ENCODE measurements around the gene DNAJC5G. TPM values are rescaled to one million over a fixed set of nuclear protein-coding genes. Genes with fewer than 3 reads are reported as not detected.

DNAJC5G gene
- total RNA-seq, 4 donors from 2014 or later, result 0.33 to 2.1 (median 1.1) TPM; not detected in 1

DNA sequence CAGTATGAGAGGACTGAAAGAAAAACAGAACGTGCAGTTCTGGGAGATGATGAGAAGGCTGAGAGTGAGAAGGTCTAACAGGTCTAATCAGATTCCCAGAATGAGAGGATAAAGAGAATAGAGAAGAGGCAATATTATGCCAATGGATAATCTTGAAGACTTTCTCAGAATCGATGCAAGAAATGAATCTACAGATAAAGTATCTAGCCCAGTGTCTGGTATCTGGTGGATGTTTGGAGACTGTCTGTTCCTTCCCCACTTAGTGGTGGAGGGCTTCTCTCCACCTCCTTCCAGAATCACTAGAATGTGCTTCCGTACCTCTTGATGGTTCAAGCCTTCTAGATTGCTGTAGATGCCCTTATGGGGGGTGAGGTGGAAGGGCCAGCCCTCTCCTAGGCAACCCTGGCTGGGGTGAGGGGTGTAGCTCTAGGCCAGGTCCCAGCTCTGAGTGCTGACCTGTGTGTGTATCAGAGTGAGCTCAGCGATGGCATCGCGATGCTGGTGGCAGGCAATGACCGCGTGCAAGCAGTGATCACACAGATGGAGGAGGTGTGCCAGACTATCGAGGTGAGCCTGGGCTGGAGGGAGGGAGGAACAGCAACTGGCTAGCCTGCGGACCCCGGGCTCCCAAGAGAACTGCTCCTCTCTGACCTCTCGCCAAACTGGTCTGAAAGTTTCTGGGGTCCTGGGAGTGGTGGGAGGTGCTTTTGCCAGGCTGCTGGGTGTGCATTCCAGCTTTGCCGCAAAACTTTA is 29.4 kb downstream of the DNAJC5G start:
- Histone ChIP-seq H3K27me3 (peaks cover 18% of the 10 kb centered on the region), H3K36me3 (no peaks in the 10 kb centered on the region)
- 85 to 87% methylated on average over 13 of the region's 13 CpGs for WGBS, 2 donors

DNA sequence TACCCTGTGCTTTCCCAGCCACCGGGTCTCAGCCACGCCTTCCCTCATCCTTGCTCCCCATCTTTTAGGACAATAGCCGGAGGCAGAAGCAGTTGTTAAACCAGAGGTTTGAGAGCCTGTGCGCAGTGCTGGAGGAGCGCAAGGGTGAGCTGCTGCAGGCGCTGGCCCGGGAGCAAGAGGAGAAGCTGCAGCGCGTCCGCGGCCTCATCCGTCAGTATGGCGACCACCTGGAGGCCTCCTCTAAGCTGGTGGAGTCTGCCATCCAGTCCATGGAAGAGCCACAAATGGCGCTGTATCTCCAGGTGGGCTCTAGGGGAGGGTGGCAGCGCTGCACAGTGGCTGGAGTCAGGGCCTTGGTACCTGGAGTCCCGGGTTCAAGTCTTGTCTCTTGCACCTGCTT is 30.3 kb downstream of the DNAJC5G start:
- intact Hi-C loops (cut with DNase I), result loop anchor here (10.0 kb wide), 1 partner anchor 211 kb away; no protein-coding TSS in a partner anchor
- no peak overlapping the region for H3K27ac ChIP-seq
- peaks cover 18% of the 10 kb centered on the region for H3K27me3 ChIP-seq
- no peaks in the 10 kb centered on the region for H3K9me3 ChIP-seq
- H3K4me3 ChIP-seq (replicated peaks in 1 of 3), result no peak overlapping the region
- no peaks in the 10 kb centered on the region for H3K36me3 ChIP-seq
- H3K4me1 ChIP-seq, result peaks cover 6 to 27% of the 10 kb centered on the region in 2 donors
- no peak for TF ChIP-seq POLR2A (IDR thresholded peaks at IDR 0.05)
- TF ChIP-seq, protein P1, sequence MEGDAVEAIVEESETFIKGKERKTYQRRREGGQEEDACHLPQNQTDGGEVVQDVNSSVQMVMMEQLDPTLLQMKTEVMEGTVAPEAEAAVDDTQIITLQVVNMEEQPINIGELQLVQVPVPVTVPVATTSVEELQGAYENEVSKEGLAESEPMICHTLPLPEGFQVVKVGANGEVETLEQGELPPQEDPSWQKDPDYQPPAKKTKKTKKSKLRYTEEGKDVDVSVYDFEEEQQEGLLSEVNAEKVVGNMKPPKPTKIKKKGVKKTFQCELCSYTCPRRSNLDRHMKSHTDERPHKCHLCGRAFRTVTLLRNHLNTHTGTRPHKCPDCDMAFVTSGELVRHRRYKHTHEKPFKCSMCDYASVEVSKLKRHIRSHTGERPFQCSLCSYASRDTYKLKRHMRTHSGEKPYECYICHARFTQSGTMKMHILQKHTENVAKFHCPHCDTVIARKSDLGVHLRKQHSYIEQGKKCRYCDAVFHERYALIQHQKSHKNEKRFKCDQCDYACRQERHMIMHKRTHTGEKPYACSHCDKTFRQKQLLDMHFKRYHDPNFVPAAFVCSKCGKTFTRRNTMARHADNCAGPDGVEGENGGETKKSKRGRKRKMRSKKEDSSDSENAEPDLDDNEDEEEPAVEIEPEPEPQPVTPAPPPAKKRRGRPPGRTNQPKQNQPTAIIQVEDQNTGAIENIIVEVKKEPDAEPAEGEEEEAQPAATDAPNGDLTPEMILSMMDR (IDR thresholded peaks at IDR 0.05), result no peak
- no peak for DNase-seq
- 89 to 90% methylated on average over 8 to 15 of the region's 16 CpGs for WGBS, 2 donors

More for the DNA sequence above, 29.4 kb downstream of the DNAJC5G start:
- H3K4me3 ChIP-seq (replicated peaks in 1 of 3), result no peak overlapping the region
- DNase-seq, result no peak
- peaks cover 6 to 27% of the 10 kb centered on the region in 2 donors for H3K4me1 ChIP-seq
- no peak for TF ChIP-seq POLR2A (IDR thresholded peaks at IDR 0.05)
- TF ChIP-seq, protein P1 (IDR thresholded peaks at IDR 0.05), result no peak
- H3K9me3 ChIP-seq, result no peaks in the 10 kb centered on the region
- intact Hi-C loops (cut with DNase I), result loop anchor here (10.0 kb wide), 1 partner anchor 210 kb away; no protein-coding TSS in a partner anchor
- H3K27ac ChIP-seq, result no peak overlapping the region

DNA sequence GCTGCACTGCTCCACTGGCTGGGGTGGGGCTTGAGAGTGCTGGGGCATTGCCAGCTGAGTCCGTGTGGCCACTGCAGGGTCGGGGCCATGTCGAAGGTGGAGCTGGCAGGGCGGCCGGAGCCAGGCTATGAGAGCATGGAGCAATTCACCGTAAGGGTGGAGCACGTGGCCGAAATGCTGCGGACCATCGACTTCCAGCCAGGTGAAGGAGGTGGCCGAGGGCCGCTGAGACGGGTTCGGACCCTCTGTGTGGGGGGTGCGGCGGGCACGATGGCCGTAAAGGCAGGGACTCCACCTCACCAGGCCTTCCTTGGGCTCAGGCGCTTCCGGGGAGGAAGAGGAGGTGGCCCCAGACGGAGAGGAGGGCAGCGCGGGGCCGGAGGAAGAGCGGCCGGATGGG is 30.9 kb downstream of the DNAJC5G start:
- WGBS, 2 donors, result 28 to 35% methylated on average over 11 to 15 of the region's 26 CpGs
- intact Hi-C loops (cut with DNase I), result loop anchor here (10.0 kb wide), 1 partner anchor 211 kb away; no protein-coding TSS in a partner anchor
- Histone ChIP-seq H3K27ac (no peak overlapping the region), H3K4me1 (peaks cover 6 to 27% of the 10 kb centered on the region in 2 donors), H3K36me3 (no peaks in the 10 kb centered on the region), H3K4me3 (replicated peaks in 1 of 3) (no peak overlapping the region), H3K9me3 (no peaks in the 10 kb centered on the region), H3K27me3 (peaks cover 18% of the 10 kb centered on the region)
- no peak for TF ChIP-seq POLR2A (IDR thresholded peaks at IDR 0.05)
- TF ChIP-seq, protein P1 (IDR thresholded peaks at IDR 0.05), result no peak
- peak; percentile 22 to 28 for DNase-seq

DNA sequence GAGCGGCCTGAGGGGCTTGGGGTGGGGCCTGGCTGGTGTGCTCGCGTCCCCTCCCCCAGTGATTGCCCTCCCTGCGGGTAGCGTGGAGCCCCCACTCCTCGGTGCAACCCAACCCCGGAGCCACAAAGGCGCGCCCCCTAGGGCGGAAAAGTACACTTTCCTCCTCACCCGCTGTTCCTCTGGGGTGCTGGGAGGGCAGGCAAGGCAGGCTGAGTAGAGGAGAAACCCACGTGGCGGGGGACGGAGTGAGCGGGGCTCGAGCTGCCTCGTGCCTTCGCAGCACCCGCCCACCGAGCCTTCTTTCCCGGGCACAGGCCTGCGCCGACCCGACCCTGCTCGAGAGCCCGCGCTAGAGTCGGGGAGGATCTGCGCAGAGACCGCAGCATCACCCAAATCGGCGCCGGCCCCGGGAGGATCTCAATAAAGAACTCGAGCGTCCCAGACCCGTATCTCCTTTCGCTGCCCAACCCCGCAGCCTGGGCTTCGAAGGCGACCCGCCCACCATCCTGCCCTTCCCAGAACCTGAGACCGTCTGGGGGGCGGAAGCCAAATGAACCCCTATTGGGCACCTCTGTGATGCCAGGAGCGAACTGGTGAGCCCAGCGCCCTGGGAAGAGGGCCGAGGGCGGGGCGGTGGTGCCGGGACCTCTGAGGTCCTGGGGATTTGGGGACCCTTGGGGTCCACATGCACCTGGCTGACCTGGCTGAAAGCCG is 31.5 kb downstream of the DNAJC5G start:
- intact Hi-C loops (cut with DNase I), result loop anchor here (10.0 kb wide), 1 partner anchor 212 kb away; no protein-coding TSS in a partner anchor
- Histone ChIP-seq H3K27me3 (peaks cover 18% of the 10 kb centered on the region), H3K9me3 (no peaks in the 10 kb centered on the region), H3K27ac (no peak overlapping the region), H3K4me3 (replicated peaks in 1 of 3) (no peak overlapping the region), H3K4me1 (peaks cover 6 to 27% of the 10 kb centered on the region in 2 donors), H3K36me3 (no peaks in the 10 kb centered on the region)
- no peak for TF ChIP-seq POLR2A (IDR thresholded peaks at IDR 0.05)
- TF ChIP-seq, protein P1 (IDR thresholded peaks at IDR 0.05), result no peak
- DNase-seq, result no peak
- WGBS, 2 donors, result 3 to 8% methylated on average over 18 to 25 of the region's 51 CpGs

DNA sequence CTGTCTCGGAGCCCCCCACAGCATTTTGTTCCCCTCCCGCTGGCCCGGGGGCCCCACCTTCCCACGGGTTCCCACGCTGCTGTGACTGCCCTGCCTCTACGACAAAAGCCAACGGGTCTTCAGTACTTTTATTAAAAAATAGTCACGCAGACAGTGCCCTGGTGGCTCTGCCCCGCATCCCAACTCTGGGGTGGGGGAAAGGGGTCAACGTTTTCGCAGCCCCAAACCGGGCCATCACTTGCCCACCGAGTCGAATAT is 32.0 kb downstream of the DNAJC5G start:
- WGBS, 2 donors, result 13% methylated on average over 7 of the region's 14 CpGs; no CpG with 5 or more reads in 1 of the 2 donors
- Histone ChIP-seq H3K4me1 (peaks cover 6 to 27% of the 10 kb centered on the region in 2 donors), H3K36me3 (no peaks in the 10 kb centered on the region), H3K27me3 (peaks cover 18% of the 10 kb centered on the region), H3K9me3 (no peaks in the 10 kb centered on the region), H3K27ac (no peak overlapping the region), H3K4me3 (replicated peaks in 1 of 3) (no peak overlapping the region)
- DNase-seq, result no peak
- intact Hi-C loops (cut with DNase I), result loop anchor here (10.0 kb wide), 1 partner anchor 212 kb away; no protein-coding TSS in a partner anchor
- TF ChIP-seq, protein P1 (IDR thresholded peaks at IDR 0.05), result no peak
- no peak for TF ChIP-seq POLR2A (IDR thresholded peaks at IDR 0.05)

Data from thyroid gland (tissue), 4 donors.